PC-9 (cell line): Measurements from ENCODE around the gene SWI5. TPM values are rescaled to one million over a fixed set of nuclear protein-coding genes. Genes with fewer than 3 reads are reported as not detected.

Experiments
- BruUV-seq: library from RNA; stranded (reverse); fragments of 400-500 nt; replicated peaks from 2 replicates; lab custom pipeline; 2021; lab: Mats Ljungman, UMichigan
- CTCF ChIA-PET: fragments of 300-600 bp; sonication (Branson Sonifier 250); formaldehyde crosslinking; loops from one replicate; lab custom pipeline; 2022; ENCODE audit warnings: antibody characterized with exemption; lab: Charles Lee
- POLR2A ChIA-PET: fragments of 300-600 bp; sonication (Branson Sonifier 250); formaldehyde crosslinking; loops from one replicate; lab custom pipeline; 2022; ENCODE audit warnings: antibody characterized with exemption; ENCODE audit not compliant: unreplicated experiment; lab: Charles Lee
- DNase-seq, 2 experiments: peaks; one replicate each; pipeline versions ENCODE4 v3.0.0 to v3.0.0-alpha.2; 2015 to 2022; ENCODE audit warnings: mixed read lengths in 1 of 2
- H2AFZ ChIP-seq: fragments of 200-600 bp; sonication (generic); 2 replicates; pipeline ENCODE4 v1.8.1; 2017; ENCODE audit warnings: antibody characterized with exemption
- H3F3A ChIP-seq: fragments of 200-600 bp; sonication (generic); 2 replicates; pipeline ENCODE4 v1.8.1; 2017; ENCODE audit warnings: antibody characterized with exemption, mild to moderate bottlenecking, low read depth; ENCODE audit not compliant: insufficient read depth
- H3K27ac ChIP-seq: fragments of 200-600 bp; sonication (generic); 2 replicates; pipeline ENCODE4 v1.6.1; 2016; ENCODE audit warnings: mixed run types
- H3K27me3 ChIP-seq: fragments of 200-600 bp; sonication (generic); 2 replicates; pipeline ENCODE4 v1.6.1; 2016; ENCODE audit warnings: low read depth, mixed run types; ENCODE audit not compliant: insufficient read depth
- H3K36me3 ChIP-seq: fragments of 200-600 bp; sonication (generic); 2 replicates; pipeline ENCODE4 v1.6.1; 2016; ENCODE audit warnings: low read depth, mixed run types
- H3K4me1 ChIP-seq: fragments of 200-600 bp; sonication (generic); replicated peaks from 2 replicates; pipeline ENCODE4 v1.6.1; 2016; ENCODE audit warnings: mixed run types; ENCODE audit not compliant: insufficient read depth
- H3K4me2 ChIP-seq: fragments of 200-600 bp; sonication (generic); 2 replicates; pipeline ENCODE4 v1.6.1; 2017; ENCODE audit warnings: mixed run types
- H3K4me3 ChIP-seq: fragments of 200-600 bp; sonication (generic); 2 replicates; pipeline ENCODE4 v1.6.1; 2016; ENCODE audit warnings: mixed run types
- H3K79me2 ChIP-seq: fragments of 200-600 bp; sonication (generic); 2 replicates; pipeline ENCODE4 v1.6.1; 2017; ENCODE audit warnings: low read depth, mixed run types
- H3K9me2 ChIP-seq: fragments of 200-600 bp; sonication (generic); 2 replicates; pipeline ENCODE4 v1.8.1; 2017; ENCODE audit warnings: mild to moderate bottlenecking; ENCODE audit not compliant: insufficient read depth
- H3K9me3 ChIP-seq: fragments of 200-600 bp; sonication (generic); 2 replicates; pipeline ENCODE4 v1.8.1; 2016; ENCODE audit warnings: low read depth; ENCODE audit not compliant: insufficient read depth
- H4K20me1 ChIP-seq: fragments of 200-600 bp; sonication (generic); 2 replicates; pipeline ENCODE4 v1.8.1; 2017; ENCODE audit not compliant: insufficient read depth
- CTCF ChIP-seq: fragments of 200-600 bp; sonication (generic); conservative IDR thresholded peaks from 2 replicates; pipeline ENCODE4 v1.6.1; 2017; ENCODE audit warnings: mixed run types, antibody characterized with exemption, mild to moderate bottlenecking, moderate library complexity
- EZH2 ChIP-seq: fragments of 200-600 bp; sonication (generic); IDR thresholded peaks from 2 replicates; pipeline ENCODE4 v1.8.0; 2017; ENCODE audit warnings: antibody characterized with exemption, low read depth
- intact Hi-C: fragments of 100-400 bp; cut with micrococcal nuclease; formaldehyde crosslinking; loops from one replicate; pipeline ENCODE4 v1.10.0; 2022; ENCODE audit not compliant: unreplicated experiment
- total RNA-seq: library from RNA; stranded (reverse); gene quantifications from 2 replicates; pipeline ENCODE4 v1.2.3, GENCODE V29; 2021

Gene SWI5
- total RNA-seq, 1 experiment from 2014 or later, result 86.0 TPM

DNA sequence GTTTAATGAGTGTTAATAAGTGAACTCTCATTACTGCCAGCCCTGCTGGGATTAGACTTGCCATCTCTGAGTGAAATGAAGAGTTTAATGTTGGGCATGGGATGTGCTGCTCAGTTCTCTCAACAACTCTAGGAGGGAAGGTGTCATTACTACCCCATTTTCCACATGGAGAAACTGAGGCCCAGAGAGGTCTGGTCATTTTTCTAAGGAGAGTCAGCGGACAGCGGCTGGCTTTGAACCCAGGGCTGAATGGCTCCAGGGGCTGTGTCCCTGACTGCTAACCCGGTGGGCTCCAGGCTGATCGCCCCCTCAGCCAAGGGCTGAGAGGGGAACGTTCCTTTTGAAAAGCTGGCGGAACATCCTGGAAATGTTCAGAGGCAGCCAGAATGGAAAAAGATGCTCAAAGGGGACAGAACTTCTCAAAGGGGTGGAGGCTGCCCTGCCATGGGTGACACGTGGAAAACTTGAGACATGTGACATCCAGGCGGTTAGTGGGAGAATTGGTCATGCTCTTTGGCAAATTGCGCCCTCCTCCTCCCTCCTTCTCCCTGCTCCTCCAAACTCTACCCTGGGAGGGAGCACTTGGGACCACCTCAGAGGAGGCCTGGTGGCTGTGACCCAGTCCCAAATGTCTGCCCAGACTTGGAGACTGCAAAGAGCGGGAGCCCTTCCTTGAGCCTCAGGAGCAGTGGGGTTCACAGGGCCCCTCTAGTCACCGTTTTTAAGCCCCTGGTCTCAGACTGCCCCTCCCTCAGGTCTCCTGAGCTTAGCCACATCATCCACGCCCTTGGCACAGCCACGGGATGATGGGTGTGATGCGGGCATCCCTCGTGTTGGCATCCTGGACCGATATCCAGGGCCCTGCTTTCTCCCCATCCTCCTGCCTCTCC is 44.2 kb upstream of the SWI5 start:
- H3K4me2 ChIP-seq, result no peak overlapping the region
- no peaks in the 10 kb centered on the region for H3F3A ChIP-seq
- no peaks in the 10 kb centered on the region for H3K4me1 ChIP-seq
- no peaks in the 10 kb centered on the region for H3K27me3 ChIP-seq
- H3K9me2 ChIP-seq, result no peaks in the 10 kb centered on the region
- ChIA-PET POLR2A (interaction anchor here (0.6 kb wide), 1 partner anchor 224 kb away, joined by 4 read pairs; no protein-coding TSS in a partner anchor), CTCF (no interaction called here)
- no peak overlapping the region for H2AFZ ChIP-seq
- no peak overlapping the region for H3K27ac ChIP-seq
- DNase-seq, result no peak
- no peak overlapping the region for H3K4me3 ChIP-seq
- H4K20me1 ChIP-seq, result no peaks in the 10 kb centered on the region
- H3K79me2 ChIP-seq, result no peaks in the 10 kb centered on the region
- intact Hi-C loops, result no loop called here
- H3K9me3 ChIP-seq, result no peaks in the 10 kb centered on the region
- no peak for TF ChIP-seq CTCF
- no peak for TF ChIP-seq EZH2
- H3K36me3 ChIP-seq, result no peaks in the 10 kb centered on the region
- BruUV-seq, result no TSS peak

- no peaks in the 10 kb centered on the region for H3K27me3 ChIP-seq
- no peaks in the 10 kb centered on the region for H3K79me2 ChIP-seq
- no peaks in the 10 kb centered on the region for H3F3A ChIP-seq
- no peaks in the 10 kb centered on the region for H3K4me1 ChIP-seq
- POLR2A ChIA-PET, result interaction anchor here (0.6 kb wide), 1 partner anchor 223 kb away, joined by 4 read pairs; no protein-coding TSS in a partner anchor
- no TSS peak for BruUV-seq
- no peak overlapping the region for H3K27ac ChIP-seq
- no peak overlapping the region for H2AFZ ChIP-seq
- TF ChIP-seq CTCF (no peak), EZH2 (no peak)
- H3K9me2 ChIP-seq, result no peaks in the 10 kb centered on the region
- no peaks in the 10 kb centered on the region for H4K20me1 ChIP-seq
- H3K4me2 ChIP-seq, result no peak overlapping the region
- H3K36me3 ChIP-seq, result no peaks in the 10 kb centered on the region
- DNase-seq, result no peak
- no peaks in the 10 kb centered on the region for H3K9me3 ChIP-seq
- H3K4me3 ChIP-seq, result no peak overlapping the region
- CTCF ChIA-PET, result no interaction called here
- intact Hi-C loops, result no loop called here
Measured at GRCh38 chr9:128232528-128233428, 43.3 kb upstream of the SWI5 start.

DNA sequence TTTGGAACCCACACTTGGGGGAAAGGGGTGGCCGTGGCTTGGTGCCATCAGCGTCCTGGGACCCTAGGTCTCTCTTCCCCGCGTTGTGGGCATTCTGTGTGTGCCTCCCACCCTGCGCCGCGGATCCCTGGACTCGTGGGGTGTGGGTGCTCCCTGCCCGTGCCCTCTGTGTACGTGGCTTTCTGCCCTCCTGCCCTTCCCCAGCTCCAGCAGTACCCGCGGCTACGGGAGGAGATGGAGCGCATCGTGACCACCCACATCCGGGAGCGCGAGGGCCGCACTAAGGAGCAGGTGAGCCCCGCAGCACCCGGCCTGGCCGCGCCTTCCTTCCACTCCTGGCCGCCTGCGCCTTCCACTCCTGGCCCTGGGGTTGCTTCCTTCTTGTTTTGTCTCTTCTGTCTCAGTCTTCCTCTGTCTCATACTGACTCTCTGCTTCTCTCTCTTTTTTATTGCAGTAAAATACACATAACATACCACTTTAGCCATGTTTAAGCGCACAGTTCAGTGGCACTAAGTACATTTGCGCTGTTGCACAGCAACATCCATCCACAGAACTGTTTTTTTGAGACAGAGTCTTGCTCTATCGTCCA is 42.2 kb upstream of the SWI5 start:
- CTCF ChIA-PET, result interaction anchor here (0.6 kb wide), 1 partner anchor 275 kb away, joined by 3 read pairs; no protein-coding TSS in a partner anchor
- TF ChIP-seq CTCF (no peak), EZH2 (no peak)
- no peak overlapping the region for H3K27ac ChIP-seq
- no peak overlapping the region for H3K4me2 ChIP-seq
- no peaks in the 10 kb centered on the region for H3F3A ChIP-seq
- no peaks in the 10 kb centered on the region for H3K36me3 ChIP-seq
- POLR2A ChIA-PET, result no interaction called here
- no peaks in the 10 kb centered on the region for H3K4me1 ChIP-seq
- H3K27me3 ChIP-seq, result no peaks in the 10 kb centered on the region
- BruUV-seq, result no TSS peak
- DNase-seq, result no peak
- no peak overlapping the region for H3K4me3 ChIP-seq
- no peak overlapping the region for H2AFZ ChIP-seq
- H3K79me2 ChIP-seq, result no peaks in the 10 kb centered on the region
- no peaks in the 10 kb centered on the region for H3K9me3 ChIP-seq
- no peaks in the 10 kb centered on the region for H3K9me2 ChIP-seq
- intact Hi-C loops, result no loop called here
- no peaks in the 10 kb centered on the region for H4K20me1 ChIP-seq
